KMS-11 (cell line): ENCODE measurements around the gene OR10J4.

Source experiments
- H2AFZ ChIP-seq: fragments of 200-600 bp; sonication (generic); 2 replicates; pipeline ENCODE4 v1.6.1; 2016; ENCODE audit warnings: antibody characterized with exemption, mixed run types, low read depth
- H3K27ac ChIP-seq: fragments of 200-600 bp; sonication (generic); 2 replicates; pipeline ENCODE4 v1.6.1; 2016; ENCODE audit warnings: mild to moderate bottlenecking, mixed run types
- H3K27me3 ChIP-seq: fragments of 200-600 bp; sonication (generic); 2 replicates; pipeline ENCODE4 v1.6.1; 2017; ENCODE audit warnings: mild to moderate bottlenecking, low read depth, mixed run types, moderate library complexity; ENCODE audit not compliant: insufficient read depth
- H3K36me3 ChIP-seq: fragments of 200-600 bp; sonication (generic); 2 replicates; pipeline ENCODE4 v1.6.1; 2017; ENCODE audit warnings: mild to moderate bottlenecking, mixed run types; ENCODE audit not compliant: insufficient read depth
- H3K4me1 ChIP-seq: fragments of 200-600 bp; sonication (generic); 2 replicates; pipeline ENCODE4 v1.6.1; 2016; ENCODE audit warnings: mild to moderate bottlenecking, low read depth, mixed run types; ENCODE audit not compliant: poor library complexity, severe bottlenecking
- H3K4me2 ChIP-seq: fragments of 200-600 bp; sonication (generic); 2 replicates; pipeline ENCODE4 v1.7.0; 2016; ENCODE audit warnings: mild to moderate bottlenecking, mixed run types
- H3K4me3 ChIP-seq: fragments of 200-600 bp; sonication (generic); IDR thresholded peaks from 2 replicates; pipeline ENCODE4 v1.6.1; 2017; ENCODE audit warnings: low read depth, low read length, mixed read lengths; ENCODE audit not compliant: insufficient read depth
- H3K79me2 ChIP-seq: fragments of 200-600 bp; sonication (generic); 2 replicates; pipeline ENCODE4 v1.6.1; 2016; ENCODE audit warnings: low read depth, mixed run types; ENCODE audit not compliant: insufficient read depth
- H3K9ac ChIP-seq: fragments of 200-600 bp; sonication (generic); 2 replicates; pipeline ENCODE4 v1.6.1; 2016; ENCODE audit warnings: mild to moderate bottlenecking, mixed run types
- H4K20me1 ChIP-seq: fragments of 200-600 bp; sonication (generic); 2 replicates; pipeline ENCODE4 v1.6.1; 2016; ENCODE audit warnings: mild to moderate bottlenecking, mixed run types; ENCODE audit not compliant: insufficient read depth
- TF ChIP-seq, protein P1 (sequence below): fragments of 200-600 bp; sonication (generic); conservative IDR thresholded peaks from 2 replicates; pipeline ENCODE4 v1.6.1; 2017; ENCODE audit warnings: low read depth, mild to moderate bottlenecking, antibody characterized with exemption, low read length, moderate library complexity, mixed read lengths

OR10J4 gene

DNA sequence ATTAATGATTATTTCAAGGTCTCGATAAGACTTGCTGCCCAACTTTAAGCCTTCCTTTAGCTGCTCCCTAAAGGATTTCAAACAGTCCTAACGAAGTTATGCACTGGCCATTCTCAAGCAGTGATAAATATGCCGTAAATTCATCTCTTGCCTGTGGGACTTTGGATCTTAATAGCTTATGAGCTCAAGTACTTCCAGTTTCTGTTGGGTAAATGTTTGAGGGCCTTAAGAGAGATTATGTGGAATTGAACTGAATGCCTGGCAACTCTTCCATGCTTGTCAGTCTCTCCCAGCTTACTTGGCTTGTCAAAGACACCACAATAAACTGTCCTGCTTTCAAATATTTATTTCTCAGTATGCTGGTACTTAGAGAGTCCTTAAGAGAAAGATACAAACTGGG lies 3.5 kb upstream of the OR10J4 start:
- TF ChIP-seq, protein P1, sequence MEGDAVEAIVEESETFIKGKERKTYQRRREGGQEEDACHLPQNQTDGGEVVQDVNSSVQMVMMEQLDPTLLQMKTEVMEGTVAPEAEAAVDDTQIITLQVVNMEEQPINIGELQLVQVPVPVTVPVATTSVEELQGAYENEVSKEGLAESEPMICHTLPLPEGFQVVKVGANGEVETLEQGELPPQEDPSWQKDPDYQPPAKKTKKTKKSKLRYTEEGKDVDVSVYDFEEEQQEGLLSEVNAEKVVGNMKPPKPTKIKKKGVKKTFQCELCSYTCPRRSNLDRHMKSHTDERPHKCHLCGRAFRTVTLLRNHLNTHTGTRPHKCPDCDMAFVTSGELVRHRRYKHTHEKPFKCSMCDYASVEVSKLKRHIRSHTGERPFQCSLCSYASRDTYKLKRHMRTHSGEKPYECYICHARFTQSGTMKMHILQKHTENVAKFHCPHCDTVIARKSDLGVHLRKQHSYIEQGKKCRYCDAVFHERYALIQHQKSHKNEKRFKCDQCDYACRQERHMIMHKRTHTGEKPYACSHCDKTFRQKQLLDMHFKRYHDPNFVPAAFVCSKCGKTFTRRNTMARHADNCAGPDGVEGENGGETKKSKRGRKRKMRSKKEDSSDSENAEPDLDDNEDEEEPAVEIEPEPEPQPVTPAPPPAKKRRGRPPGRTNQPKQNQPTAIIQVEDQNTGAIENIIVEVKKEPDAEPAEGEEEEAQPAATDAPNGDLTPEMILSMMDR, result no peak
- Histone ChIP-seq H3K27ac (no peak overlapping the region), H2AFZ (no peak overlapping the region)

DNA sequence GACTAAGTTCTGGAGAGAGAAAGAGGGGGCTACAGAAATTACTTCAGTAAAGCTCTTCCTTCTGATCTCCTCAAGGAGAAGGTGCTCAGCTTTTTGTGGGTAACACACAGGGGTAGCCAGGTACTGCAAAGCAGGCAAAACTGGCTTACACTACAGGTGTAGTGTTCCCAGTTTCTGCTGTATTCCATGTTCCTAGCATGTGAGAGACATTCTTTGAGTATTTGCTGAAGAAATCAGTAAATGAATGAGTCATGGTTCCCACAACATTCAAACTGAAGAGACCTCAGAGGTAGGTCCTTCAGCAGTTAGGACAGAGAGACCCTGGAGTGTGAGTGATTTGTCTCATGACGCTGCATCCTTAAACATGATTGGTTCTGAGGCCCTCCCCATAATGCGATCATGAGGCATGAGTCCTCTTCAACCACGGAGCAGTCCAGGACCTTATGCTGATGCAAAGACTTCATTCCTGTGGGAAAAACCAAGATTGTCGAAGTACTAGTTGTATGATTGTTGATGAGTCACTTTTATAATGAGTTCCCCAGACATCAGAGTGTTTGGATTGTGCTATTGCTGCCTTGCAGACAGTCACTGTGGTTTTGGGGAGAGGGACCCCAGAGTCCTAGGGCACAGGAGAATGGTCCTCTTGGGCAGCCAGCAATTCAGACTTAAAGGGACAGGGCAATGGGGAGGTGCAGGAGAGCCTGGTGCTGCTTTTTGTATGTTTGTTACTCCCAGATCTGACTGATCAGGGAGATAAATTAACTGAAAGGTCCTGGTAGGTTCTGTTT lies 2.7 kb upstream of the OR10J4 start:
- TF ChIP-seq, protein P1, result no peak
- no peaks in the 10 kb centered on the region for H3K79me2 ChIP-seq
- no peaks in the 10 kb centered on the region for H3K36me3 ChIP-seq
- no peak overlapping the region for H3K27ac ChIP-seq
- H3K4me3 ChIP-seq, result no peak overlapping the region
- H4K20me1 ChIP-seq, result no peaks in the 10 kb centered on the region
- H3K4me1 ChIP-seq, result no peaks in the 10 kb centered on the region
- H2AFZ ChIP-seq, result no peak overlapping the region
- H3K9ac ChIP-seq, result no peak overlapping the region
- no peaks in the 10 kb centered on the region for H3K27me3 ChIP-seq
- no peak overlapping the region for H3K4me2 ChIP-seq

More for the DNA sequence above, 3.5 kb upstream of the OR10J4 start:
- Histone ChIP-seq H3K4me3 (no peak overlapping the region), H4K20me1 (no peaks in the 10 kb centered on the region), H3K4me1 (no peaks in the 10 kb centered on the region), H3K4me2 (no peak overlapping the region), H3K27me3 (no peaks in the 10 kb centered on the region), H3K9ac (no peak overlapping the region), H3K79me2 (no peaks in the 10 kb centered on the region), H3K36me3 (no peaks in the 10 kb centered on the region)

DNA sequence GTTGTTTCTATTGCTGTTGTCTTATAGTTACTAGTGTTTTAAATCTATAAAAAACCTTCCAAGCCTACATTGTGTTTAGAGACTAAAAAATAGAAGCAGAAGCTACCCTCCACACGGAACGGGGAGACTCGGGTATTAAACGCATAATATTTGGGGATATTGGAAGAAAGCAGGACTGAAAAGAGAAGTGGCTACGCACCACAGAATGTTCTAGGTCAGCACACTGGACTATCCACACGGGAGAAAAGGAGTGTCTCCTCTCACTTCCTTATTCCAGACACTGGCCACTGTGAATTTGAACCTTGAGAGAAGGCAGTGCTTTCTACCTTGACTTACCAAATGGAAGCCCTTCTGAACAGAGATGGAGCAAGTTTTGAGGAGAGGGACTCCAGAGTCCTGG lies 1.0 kb upstream of the OR10J4 start:
- Histone ChIP-seq H3K4me2 (no peak overlapping the region), H3K9ac (no peak overlapping the region), H4K20me1 (no peaks in the 10 kb centered on the region), H3K36me3 (no peaks in the 10 kb centered on the region), H3K4me1 (no peaks in the 10 kb centered on the region), H3K27ac (no peak overlapping the region), H3K27me3 (no peaks in the 10 kb centered on the region), H2AFZ (no peak overlapping the region), H3K79me2 (no peaks in the 10 kb centered on the region), H3K4me3 (no peak overlapping the region)
- TF ChIP-seq, protein P1, result no peak

DNA sequence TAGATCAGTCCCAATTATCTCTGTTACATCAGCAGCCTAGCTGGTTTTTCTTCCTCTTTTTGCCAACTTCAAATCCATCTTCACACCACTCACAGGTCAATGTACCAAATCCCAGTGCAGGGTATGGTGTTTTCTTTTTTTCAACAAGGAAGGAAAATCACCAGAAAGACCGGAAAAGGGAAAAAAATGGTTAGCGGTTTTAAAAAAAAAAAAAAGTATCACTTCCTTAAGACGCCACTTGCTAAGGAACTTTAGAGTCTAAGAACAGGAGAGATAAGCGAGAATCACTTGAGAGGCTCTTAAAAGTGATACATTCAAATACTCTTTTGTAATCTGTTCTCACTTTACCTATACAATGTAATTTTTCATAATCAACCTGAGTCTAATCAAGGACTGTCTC lies 4.5 kb downstream of the OR10J4 start:
- Histone ChIP-seq H3K27ac (no peak overlapping the region), H4K20me1 (no peaks in the 10 kb centered on the region), H3K27me3 (no peaks in the 10 kb centered on the region), H3K4me1 (no peaks in the 10 kb centered on the region), H3K4me3 (peak overlapping the region; percentile 13), H3K9ac (no peak overlapping the region), H3K79me2 (no peaks in the 10 kb centered on the region), H3K36me3 (no peaks in the 10 kb centered on the region), H3K4me2 (no peak overlapping the region), H2AFZ (no peak overlapping the region)
- TF ChIP-seq, protein P1, result no peak
